Glutamatergic neuron (in vitro differentiated cells): Measurements from ENCODE around the gene SEMA4A. TPM values are rescaled to one million over a fixed set of nuclear protein-coding genes. Genes with fewer than 3 reads are reported as not detected.

Experiments used
- DNase-seq: peaks from one replicate; pipeline ENCODE4 v3.0.0; 2022
- H3K27ac Mint-ChIP-seq: one replicate; pipeline ENCODE4 v1.8.0; 2020; ENCODE audit warnings: mild to moderate bottlenecking, mixed read lengths, inconsistent platforms; ENCODE audit not compliant: unreplicated experiment
- H3K27me3 Mint-ChIP-seq: one replicate; pipeline ENCODE4 v1.8.0; 2020; ENCODE audit warnings: mild to moderate bottlenecking, moderate library complexity, mixed read lengths, inconsistent platforms; ENCODE audit not compliant: unreplicated experiment
- H3K36me3 Mint-ChIP-seq: one replicate; pipeline ENCODE4 v1.8.0; 2020; ENCODE audit warnings: mild to moderate bottlenecking, mixed read lengths, inconsistent platforms; ENCODE audit not compliant: unreplicated experiment
- H3K4me1 Mint-ChIP-seq: one replicate; pipeline ENCODE4 v1.8.0; 2020; ENCODE audit warnings: mild to moderate bottlenecking, low read depth, mixed read lengths, inconsistent platforms; ENCODE audit not compliant: unreplicated experiment
- H3K4me3 Mint-ChIP-seq: one replicate; pipeline ENCODE4 v1.8.0; 2020; ENCODE audit warnings: mild to moderate bottlenecking, mixed read lengths, inconsistent platforms; ENCODE audit not compliant: unreplicated experiment
- H3K9me3 Mint-ChIP-seq: one replicate; pipeline ENCODE4 v1.8.0; 2020; ENCODE audit warnings: mild to moderate bottlenecking, moderate library complexity, mixed read lengths, inconsistent platforms; ENCODE audit not compliant: unreplicated experiment
- total RNA-seq: library from RNA; stranded (reverse); fragmentation: NEBNext Ultra II Directional; extraction: Animal tissue kit (Norgen Biotek cat#: 25700); gene quantifications from one replicate; pipeline ENCODE4 v1.2.1, GENCODE V29; 2021; ENCODE audit not compliant: unreplicated experiment
- TF ChIP-seq, protein P1 (sequence below): fragments of 200-600 bp; sonication (generic); IDR thresholded peaks from one replicate; pipeline ENCODE4 v1.5.0; 2021; ENCODE audit not compliant: partially characterized antibody, unreplicated experiment

The SEMA4A gene
- total RNA-seq, 1 donor from 2014 or later: 4.0 TPM

DNA sequence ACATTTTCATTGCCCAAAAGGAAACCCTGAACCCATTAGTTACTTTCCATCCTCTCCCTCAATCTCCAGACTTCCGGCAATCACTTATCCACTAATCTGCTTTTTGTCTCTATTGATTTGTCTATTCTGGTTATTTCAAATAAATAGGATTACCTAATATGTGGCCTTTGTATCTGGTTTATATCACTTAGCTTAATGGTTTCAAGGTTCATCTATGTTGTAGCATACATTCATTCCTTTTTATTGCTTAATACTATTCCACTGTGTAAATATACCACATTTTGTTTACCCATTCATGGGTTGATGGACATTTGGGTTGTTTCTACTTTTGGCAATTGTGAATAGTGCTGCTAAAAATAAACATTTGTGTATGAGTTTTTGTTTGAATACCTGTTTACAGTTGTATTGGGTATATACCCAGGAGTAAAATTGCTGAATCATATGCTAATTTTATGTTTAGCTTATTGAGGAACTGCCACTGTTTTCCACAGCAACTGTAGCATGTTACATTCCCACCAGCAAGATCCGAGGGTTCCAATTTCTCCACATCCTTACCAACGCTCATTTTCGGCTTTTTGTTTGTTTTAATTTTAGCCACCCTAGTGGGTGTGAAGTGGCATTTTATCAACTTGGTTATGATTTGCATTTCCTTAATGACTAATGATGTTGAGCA lies 38.0 kb downstream of the SEMA4A start:
- Mint-ChIP-seq H3K4me1 (peaks cover 13% of the 10 kb centered on the region), H3K27me3 (peaks cover 4% of the 10 kb centered on the region), H3K9me3 (peaks cover 5% of the 10 kb centered on the region), H3K27ac (no peak overlapping the region), H3K36me3 (no peaks in the 10 kb centered on the region), H3K4me3 (no peak overlapping the region)
- TF ChIP-seq, protein P1, sequence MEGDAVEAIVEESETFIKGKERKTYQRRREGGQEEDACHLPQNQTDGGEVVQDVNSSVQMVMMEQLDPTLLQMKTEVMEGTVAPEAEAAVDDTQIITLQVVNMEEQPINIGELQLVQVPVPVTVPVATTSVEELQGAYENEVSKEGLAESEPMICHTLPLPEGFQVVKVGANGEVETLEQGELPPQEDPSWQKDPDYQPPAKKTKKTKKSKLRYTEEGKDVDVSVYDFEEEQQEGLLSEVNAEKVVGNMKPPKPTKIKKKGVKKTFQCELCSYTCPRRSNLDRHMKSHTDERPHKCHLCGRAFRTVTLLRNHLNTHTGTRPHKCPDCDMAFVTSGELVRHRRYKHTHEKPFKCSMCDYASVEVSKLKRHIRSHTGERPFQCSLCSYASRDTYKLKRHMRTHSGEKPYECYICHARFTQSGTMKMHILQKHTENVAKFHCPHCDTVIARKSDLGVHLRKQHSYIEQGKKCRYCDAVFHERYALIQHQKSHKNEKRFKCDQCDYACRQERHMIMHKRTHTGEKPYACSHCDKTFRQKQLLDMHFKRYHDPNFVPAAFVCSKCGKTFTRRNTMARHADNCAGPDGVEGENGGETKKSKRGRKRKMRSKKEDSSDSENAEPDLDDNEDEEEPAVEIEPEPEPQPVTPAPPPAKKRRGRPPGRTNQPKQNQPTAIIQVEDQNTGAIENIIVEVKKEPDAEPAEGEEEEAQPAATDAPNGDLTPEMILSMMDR: no peak
- no peak for DNase-seq

- Mint-ChIP-seq H3K4me1 (peaks cover 16% of the 10 kb centered on the region), H3K4me3 (peak overlapping the region; percentile 99), H3K9me3 (peaks cover 5% of the 10 kb centered on the region), H3K27ac (peak overlapping the region; percentile 0), H3K27me3 (peaks cover 4% of the 10 kb centered on the region), H3K36me3 (no peaks in the 10 kb centered on the region)
- TF ChIP-seq, protein P1: no peak
- DNase-seq: no peak
These were observed 39.8 kb downstream of the SEMA4A start for GRCh38 chr1:156193208-156193487.

DNA sequence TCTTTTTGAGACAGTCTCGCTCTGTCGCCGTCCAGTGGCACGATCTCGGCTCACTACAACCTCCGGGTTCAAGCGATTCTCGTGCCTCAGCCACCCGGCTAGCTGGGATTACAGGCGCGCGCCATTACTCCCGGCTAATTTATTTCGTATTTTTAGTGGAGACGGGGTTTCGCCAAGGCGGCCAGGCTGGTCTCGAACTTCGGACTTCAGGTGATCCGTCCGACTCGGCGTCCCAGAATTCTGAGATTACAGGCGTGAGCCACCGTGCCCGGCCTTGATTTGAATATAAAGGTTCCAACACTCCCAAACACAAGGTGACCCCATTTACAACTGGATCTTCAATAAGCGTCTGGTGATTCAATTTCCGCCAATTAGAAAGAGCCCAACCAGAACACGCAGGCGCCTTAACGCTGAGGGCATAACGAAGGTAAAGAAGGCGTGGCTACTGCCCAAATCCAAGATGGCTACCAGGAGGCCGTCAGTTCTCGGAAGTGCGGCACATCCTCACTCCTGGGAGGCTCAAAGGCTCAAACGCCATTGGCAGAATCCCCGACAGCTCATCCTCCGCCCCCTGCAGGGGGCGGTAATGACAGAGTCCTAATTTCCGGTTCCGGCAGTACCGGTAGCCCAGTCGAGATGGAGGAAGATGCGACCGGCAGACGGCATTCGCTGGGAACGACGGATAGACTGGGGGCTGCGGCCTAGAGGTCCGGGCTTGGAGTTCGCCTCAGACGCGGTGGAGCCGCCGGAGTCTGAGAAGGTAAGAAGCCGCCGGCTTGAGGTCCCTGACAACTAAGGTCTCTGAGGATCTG lies 40.3 kb downstream of the SEMA4A start, which contains the start of gene SLC25A44:
Gene SLC25A44, plus strand, starts transcription at position 617 of the 812 bp plus-strand sequence. CDS start 5,744 bp downstream, outside the sequence.
- TF ChIP-seq, protein P1: peak; percentile 85
- Mint-ChIP-seq H3K4me3 (peak within 1 kb of the TSS; percentile 99), H3K27ac (peak within 1 kb of the TSS; percentile 84), H3K4me1 (peaks cover 16% of the 10 kb centered on the region), H3K9me3 (peaks cover 5% of the 10 kb centered on the region), H3K27me3 (peaks cover 4% of the 10 kb centered on the region), H3K36me3 (no peaks in the 10 kb centered on the region)
- DNase-seq: peak; percentile 94

- peak overlapping the region; percentile 99 for H3K4me3 Mint-ChIP-seq
- TF ChIP-seq, protein P1: no peak
These were observed 40.9 kb downstream of the SEMA4A start for GRCh38 chr1:156194300-156194652.

DNA sequence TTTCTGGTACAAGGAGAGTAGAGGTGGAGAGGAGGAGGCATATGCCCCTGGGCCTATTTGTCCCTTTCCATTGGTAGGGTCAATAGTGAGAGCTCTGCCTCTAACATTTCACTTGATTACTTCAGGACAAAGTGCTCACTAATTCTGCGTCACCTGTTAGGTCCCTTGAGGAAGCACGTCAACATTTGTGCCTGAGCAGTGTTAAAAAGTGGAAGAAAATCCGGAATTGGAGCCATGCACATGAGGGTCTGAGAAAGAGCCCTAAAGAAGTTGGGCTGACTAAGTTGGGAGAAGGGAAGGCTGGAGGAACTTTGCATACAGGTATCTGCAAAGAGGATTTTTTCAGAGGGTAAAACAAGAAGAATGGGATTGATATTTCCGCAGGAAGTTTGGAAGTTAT lies 42.5 kb downstream of the SEMA4A start:
- H3K27ac Mint-ChIP-seq: peak overlapping the region; percentile 72
- DNase-seq: no peak
- TF ChIP-seq, protein P1: no peak
- H3K4me1 Mint-ChIP-seq: peaks cover 16% of the 10 kb centered on the region
- peaks cover 5% of the 10 kb centered on the region for H3K9me3 Mint-ChIP-seq
- H3K4me3 Mint-ChIP-seq: peak overlapping the region; percentile 99
- H3K27me3 Mint-ChIP-seq: peaks cover 4% of the 10 kb centered on the region
- no peaks in the 10 kb centered on the region for H3K36me3 Mint-ChIP-seq

More at GRCh38 chr1:156194300-156194652, 40.9 kb downstream of the SEMA4A start:
- Mint-ChIP-seq H3K9me3 (peaks cover 5% of the 10 kb centered on the region), H3K4me1 (peaks cover 16% of the 10 kb centered on the region), H3K27ac (peak overlapping the region; percentile 84), H3K27me3 (peaks cover 4% of the 10 kb centered on the region), H3K36me3 (no peaks in the 10 kb centered on the region)
- DNase-seq: no peak
